ENCODE measurements around the gene SPPL2B.
"Not testable (repeated sequence)": the region's sequence is repeated elsewhere in the genome, so short reads cannot be mapped to it uniquely, and the experiment has no call there.

Gene SPPL2B

DNA sequence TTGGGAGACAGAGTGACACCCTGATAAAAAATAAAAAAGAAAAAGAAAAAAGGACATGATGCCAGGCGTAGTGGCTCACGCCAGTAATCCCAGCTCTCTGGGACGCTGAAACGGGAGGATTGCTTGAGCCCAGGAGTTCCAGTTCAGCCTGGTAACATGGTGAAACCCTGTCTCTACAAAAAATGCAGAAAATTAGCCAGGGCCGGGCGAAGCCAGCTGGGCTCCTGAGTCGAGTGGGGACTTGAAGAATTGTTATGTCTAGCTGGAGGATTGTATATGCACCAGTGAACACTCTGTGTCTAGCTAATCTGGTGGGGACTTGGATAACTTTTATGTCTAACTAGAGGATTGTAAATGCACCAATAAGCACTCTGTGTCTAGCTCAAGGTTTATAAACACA, 63.9 kb downstream of the SPPL2B start:
- H3K4me1 ChIP-seq (ENCODE audit: control insufficient read depth in 5 of 5, insufficient read depth in 5 of 5, low read length in 5 of 5): peaks cover 0 to 2% (median 0%) of the 10 kb centered on the region in 5 donors

GRCh38 chr19:2392899-2393298, 64.4 kb downstream of the SPPL2B start:
- not testable (repeated sequence) for H3K27ac ChIP-seq (ENCODE audit: low read depth, low read length); H3K36me3 ChIP-seq (ENCODE audit: control insufficient read depth in 5 of 5, insufficient read depth in 5 of 5, low read length in 5 of 5); H3K4me3 ChIP-seq (ENCODE audit: low read depth in 1 of 5, low read length in 5 of 5); H3K9me3 ChIP-seq (ENCODE audit: control insufficient read depth in 5 of 5, low read length in 5 of 5); H3K9ac ChIP-seq (ENCODE audit: low read length in 5 of 5); H3K4me1 ChIP-seq (ENCODE audit: control insufficient read depth in 5 of 5, insufficient read depth in 5 of 5, low read length in 5 of 5)
- H3K27me3 ChIP-seq (ENCODE audit: control insufficient read depth in 5 of 5, insufficient read depth in 4 of 5, low read length in 5 of 5): peaks cover 3 to 16% (median 4%) of the 10 kb centered on the region in 5 donors

More for the DNA sequence above, 63.9 kb downstream of the SPPL2B start:
- Histone ChIP-seq H3K9me3 (ENCODE audit: control insufficient read depth in 5 of 5, low read length in 5 of 5) (no peaks in the 10 kb centered on the region), H3K27ac (ENCODE audit: low read depth, low read length) (no peak overlapping the region), H3K27me3 (ENCODE audit: control insufficient read depth in 5 of 5, insufficient read depth in 4 of 5, low read length in 5 of 5) (peaks cover 3 to 19% (median 7%) of the 10 kb centered on the region in 5 donors), H3K36me3 (ENCODE audit: control insufficient read depth in 5 of 5, insufficient read depth in 5 of 5, low read length in 5 of 5) (no peaks in the 10 kb centered on the region), H3K9ac (ENCODE audit: low read length in 5 of 5) (no peak overlapping the region), H3K4me3 (ENCODE audit: low read depth in 1 of 5, low read length in 5 of 5) (no peak overlapping the region)

GRCh38 chr19:2394054-2394441, 65.6 kb downstream of the SPPL2B start:
- no peaks in the 10 kb centered on the region for H3K36me3 ChIP-seq (ENCODE audit: control insufficient read depth in 5 of 5, insufficient read depth in 5 of 5, low read length in 5 of 5)
- H3K4me3 ChIP-seq (ENCODE audit: low read depth in 1 of 5, low read length in 5 of 5): no peak overlapping the region
- no peak overlapping the region for H3K9ac ChIP-seq (ENCODE audit: low read length in 5 of 5)

DNA sequence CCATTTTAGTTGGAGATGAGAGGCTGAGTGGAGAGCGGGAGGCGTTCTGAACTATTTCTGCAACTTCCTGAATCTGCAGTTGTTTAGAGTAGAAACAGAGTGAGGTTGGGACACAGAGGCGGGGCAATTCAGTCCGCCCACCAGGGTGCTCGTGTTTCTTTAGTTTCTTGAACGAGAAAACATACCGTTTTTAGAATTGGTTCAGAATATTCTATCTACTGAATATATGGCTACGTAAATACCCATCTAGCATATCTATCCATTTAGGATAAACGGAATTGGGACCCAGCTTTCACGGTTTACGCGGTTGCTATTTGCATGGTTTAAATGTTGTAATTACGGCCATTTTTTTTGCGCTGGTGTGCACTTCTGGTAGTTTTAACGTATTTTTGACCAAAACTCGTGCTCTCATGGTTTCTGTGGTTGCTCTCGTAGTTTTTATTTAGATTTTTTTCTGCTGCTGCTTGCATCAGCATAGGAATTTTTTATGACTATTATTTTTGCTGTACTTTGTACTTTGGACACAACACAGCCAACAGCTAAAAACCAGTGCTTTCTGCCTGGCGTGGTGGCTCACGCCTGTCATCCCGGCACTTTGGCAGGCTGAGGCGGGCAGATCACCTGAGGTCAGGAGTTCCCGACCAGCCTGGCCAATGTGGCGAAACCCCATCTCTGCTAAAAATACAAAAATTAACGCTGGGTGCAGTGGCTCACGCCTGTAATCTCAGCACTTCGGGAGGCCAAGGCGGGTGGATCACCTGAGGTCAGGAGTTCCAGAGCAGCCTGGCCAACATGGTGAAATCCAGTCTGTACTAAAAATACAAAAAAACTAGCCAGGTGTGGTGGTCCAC, 66.2 kb downstream of the SPPL2B start:
- H3K9me3 ChIP-seq (ENCODE audit: control insufficient read depth in 5 of 5, low read length in 5 of 5): no peaks in the 10 kb centered on the region
- H3K27ac ChIP-seq (ENCODE audit: low read depth, low read length): no peak overlapping the region
- H3K9ac ChIP-seq (ENCODE audit: low read length in 5 of 5): no peak overlapping the region

More at GRCh38 chr19:2394054-2394441, 65.6 kb downstream of the SPPL2B start:
- H3K9me3 ChIP-seq (ENCODE audit: control insufficient read depth in 5 of 5, low read length in 5 of 5): no peaks in the 10 kb centered on the region
- H3K27me3 ChIP-seq (ENCODE audit: control insufficient read depth in 5 of 5, insufficient read depth in 4 of 5, low read length in 5 of 5): peaks cover 3 to 16% (median 3%) of the 10 kb centered on the region in 5 donors
- H3K27ac ChIP-seq (ENCODE audit: low read depth, low read length): no peak overlapping the region
- peaks cover 0 to 2% (median 0%) of the 10 kb centered on the region in 5 donors for H3K4me1 ChIP-seq (ENCODE audit: control insufficient read depth in 5 of 5, insufficient read depth in 5 of 5, low read length in 5 of 5)

DNA sequence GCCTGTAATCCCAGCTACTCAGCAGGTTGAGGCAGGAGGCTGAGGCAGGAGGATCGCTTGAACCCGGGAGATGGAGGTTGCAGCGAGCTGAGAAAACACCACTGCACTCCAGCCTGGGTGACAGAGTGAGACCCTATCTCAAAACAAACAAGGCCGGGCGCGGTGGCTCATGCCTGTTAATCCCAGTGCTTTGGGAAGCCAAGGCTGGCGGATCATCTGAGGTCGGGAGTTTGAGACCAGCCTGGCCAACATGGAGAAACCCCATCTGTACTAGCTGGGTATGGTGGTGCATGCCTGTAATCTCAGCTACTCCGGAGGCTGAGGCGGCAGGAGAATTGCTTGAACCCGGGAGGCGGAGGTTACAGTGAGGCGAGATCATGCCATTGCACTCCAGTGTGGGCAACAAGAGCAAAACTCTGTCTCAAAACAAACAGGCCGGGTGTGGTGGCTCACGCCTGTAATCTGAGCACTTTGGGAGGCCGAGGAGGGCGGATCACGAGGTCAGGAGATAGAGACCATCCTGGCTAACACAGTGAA, 66.9 kb downstream of the SPPL2B start:
- not testable (repeated sequence) for H3K27ac ChIP-seq (ENCODE audit: low read depth, low read length); H3K9me3 ChIP-seq (ENCODE audit: control insufficient read depth in 5 of 5, low read length in 5 of 5); H3K36me3 ChIP-seq (ENCODE audit: control insufficient read depth in 5 of 5, insufficient read depth in 5 of 5, low read length in 5 of 5); H3K9ac ChIP-seq (ENCODE audit: low read length in 5 of 5); H3K4me3 ChIP-seq (ENCODE audit: low read depth in 1 of 5, low read length in 5 of 5); H3K4me1 ChIP-seq (ENCODE audit: control insufficient read depth in 5 of 5, insufficient read depth in 5 of 5, low read length in 5 of 5)
- peaks cover 0 to 11% (median 3%) of the 10 kb centered on the region in 5 donors for H3K27me3 ChIP-seq (ENCODE audit: control insufficient read depth in 5 of 5, insufficient read depth in 4 of 5, low read length in 5 of 5)

More for the DNA sequence above, 66.2 kb downstream of the SPPL2B start:
- peaks cover 0 to 2% (median 0%) of the 10 kb centered on the region in 5 donors for H3K4me1 ChIP-seq (ENCODE audit: control insufficient read depth in 5 of 5, insufficient read depth in 5 of 5, low read length in 5 of 5)
- H3K27me3 ChIP-seq (ENCODE audit: control insufficient read depth in 5 of 5, insufficient read depth in 4 of 5, low read length in 5 of 5): peaks cover under 1 to 13% (median 3%) of the 10 kb centered on the region in 5 donors
- no peaks in the 10 kb centered on the region for H3K36me3 ChIP-seq (ENCODE audit: control insufficient read depth in 5 of 5, insufficient read depth in 5 of 5, low read length in 5 of 5)
- no peak overlapping the region for H3K4me3 ChIP-seq (ENCODE audit: low read depth in 1 of 5, low read length in 5 of 5)

- H3K4me3 ChIP-seq (ENCODE audit: low read depth in 1 of 5, low read length in 5 of 5); H3K9ac ChIP-seq (ENCODE audit: low read length in 5 of 5): not testable (repeated sequence)
Measured at GRCh38 chr19:2397173-2397572, 68.7 kb downstream of the SPPL2B start.

GRCh38 chr19:2398735-2399305, 70.3 kb downstream of the SPPL2B start:
- H3K4me3 ChIP-seq (ENCODE audit: low read depth in 1 of 5, low read length in 5 of 5): no peak overlapping the region
- H3K9ac ChIP-seq (ENCODE audit: low read length in 5 of 5): no peak overlapping the region
- H3K27me3 ChIP-seq (ENCODE audit: control insufficient read depth in 5 of 5, insufficient read depth in 4 of 5, low read length in 5 of 5): peaks cover 0 to 8% (median 3%) of the 10 kb centered on the region in 5 donors
- H3K4me1 ChIP-seq (ENCODE audit: control insufficient read depth in 5 of 5, insufficient read depth in 5 of 5, low read length in 5 of 5): peaks cover 0 to 2% (median 0%) of the 10 kb centered on the region in 5 donors
- peaks cover 0 to under 1% (median 0%) of the 10 kb centered on the region in 5 donors for H3K9me3 ChIP-seq (ENCODE audit: control insufficient read depth in 5 of 5, low read length in 5 of 5)
- no peaks in the 10 kb centered on the region for H3K36me3 ChIP-seq (ENCODE audit: control insufficient read depth in 5 of 5, insufficient read depth in 5 of 5, low read length in 5 of 5)
- H3K27ac ChIP-seq (ENCODE audit: low read depth, low read length): no peak overlapping the region

More at GRCh38 chr19:2397173-2397572, 68.7 kb downstream of the SPPL2B start:
- H3K27me3 ChIP-seq (ENCODE audit: control insufficient read depth in 5 of 5, insufficient read depth in 4 of 5, low read length in 5 of 5): peaks cover 0 to 11% (median 3%) of the 10 kb centered on the region in 5 donors
- not testable (repeated sequence) for H3K27ac ChIP-seq (ENCODE audit: low read depth, low read length); H3K9me3 ChIP-seq (ENCODE audit: control insufficient read depth in 5 of 5, low read length in 5 of 5); H3K36me3 ChIP-seq (ENCODE audit: control insufficient read depth in 5 of 5, insufficient read depth in 5 of 5, low read length in 5 of 5); H3K4me1 ChIP-seq (ENCODE audit: control insufficient read depth in 5 of 5, insufficient read depth in 5 of 5, low read length in 5 of 5)

- Histone ChIP-seq H3K9ac (ENCODE audit: low read length in 5 of 5) (no peak overlapping the region), H3K4me3 (ENCODE audit: low read depth in 1 of 5, low read length in 5 of 5) (no peak overlapping the region), H3K36me3 (ENCODE audit: control insufficient read depth in 5 of 5, insufficient read depth in 5 of 5, low read length in 5 of 5) (no peaks in the 10 kb centered on the region), H3K27me3 (ENCODE audit: control insufficient read depth in 5 of 5, insufficient read depth in 4 of 5, low read length in 5 of 5) (peaks cover 0 to 8% (median 3%) of the 10 kb centered on the region in 5 donors), H3K9me3 (ENCODE audit: control insufficient read depth in 5 of 5, low read length in 5 of 5) (peaks cover 0 to 4% (median 0%) of the 10 kb centered on the region in 5 donors), H3K4me1 (ENCODE audit: control insufficient read depth in 5 of 5, insufficient read depth in 5 of 5, low read length in 5 of 5) (peaks cover 0 to 2% (median 0%) of the 10 kb centered on the region in 5 donors), H3K27ac (ENCODE audit: low read depth, low read length) (no peak overlapping the region)
Measured at GRCh38 chr19:2399582-2399981, 71.1 kb downstream of the SPPL2B start.

All from subcutaneous abdominal adipose tissue (tissue), 5 donors.